Measurements from ENCODE around the gene SPCS3. TPM values are rescaled to one million over a fixed set of nuclear protein-coding genes. Genes with fewer than 3 reads are reported as not detected.

The SPCS3 gene
- total RNA-seq, 1 donor from 2014 or later, result 128 TPM

DNA sequence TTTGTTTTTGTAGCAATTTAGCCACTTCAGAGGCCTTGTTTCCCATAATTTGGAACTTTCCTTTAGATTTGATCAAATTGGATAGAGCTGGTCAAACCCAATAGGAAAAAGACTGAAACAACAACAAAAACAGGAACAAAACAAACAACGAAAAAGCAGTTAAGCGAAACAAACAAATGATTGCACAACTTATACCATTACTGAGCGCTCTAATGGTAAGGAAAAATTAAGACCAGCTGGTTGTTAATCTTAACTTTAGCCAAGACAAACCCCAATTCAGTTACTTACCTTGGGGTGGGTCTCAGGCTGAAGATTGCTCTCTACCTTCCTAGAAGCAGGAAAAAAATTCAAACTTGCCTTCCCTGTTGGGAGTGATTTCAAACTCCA, 38.3 kb downstream of the SPCS3 start:
- Histone ChIP-seq H3K4me3 (no peak overlapping the region), H3K9me3 (ENCODE audit: low read depth) (peaks cover 13% of the 10 kb centered on the region), H3K4me1 (no peaks in the 10 kb centered on the region), H3F3A (ENCODE audit: low read depth) (no peaks in the 10 kb centered on the region), H2AFZ (replicated peaks) (no peak overlapping the region), H3K27me3 (no peaks in the 10 kb centered on the region), H3K4me2 (no peak overlapping the region), H3K36me3 (no peaks in the 10 kb centered on the region), H4K20me1 (ENCODE audit: low read depth) (no peaks in the 10 kb centered on the region), H3K27ac (no peak overlapping the region), H3K79me2 (ENCODE audit: low read depth) (no peaks in the 10 kb centered on the region), H3K9ac (no peak overlapping the region)
- DNase-seq (ENCODE audit: low spot score), result no peak
- TF ChIP-seq, protein P1, sequence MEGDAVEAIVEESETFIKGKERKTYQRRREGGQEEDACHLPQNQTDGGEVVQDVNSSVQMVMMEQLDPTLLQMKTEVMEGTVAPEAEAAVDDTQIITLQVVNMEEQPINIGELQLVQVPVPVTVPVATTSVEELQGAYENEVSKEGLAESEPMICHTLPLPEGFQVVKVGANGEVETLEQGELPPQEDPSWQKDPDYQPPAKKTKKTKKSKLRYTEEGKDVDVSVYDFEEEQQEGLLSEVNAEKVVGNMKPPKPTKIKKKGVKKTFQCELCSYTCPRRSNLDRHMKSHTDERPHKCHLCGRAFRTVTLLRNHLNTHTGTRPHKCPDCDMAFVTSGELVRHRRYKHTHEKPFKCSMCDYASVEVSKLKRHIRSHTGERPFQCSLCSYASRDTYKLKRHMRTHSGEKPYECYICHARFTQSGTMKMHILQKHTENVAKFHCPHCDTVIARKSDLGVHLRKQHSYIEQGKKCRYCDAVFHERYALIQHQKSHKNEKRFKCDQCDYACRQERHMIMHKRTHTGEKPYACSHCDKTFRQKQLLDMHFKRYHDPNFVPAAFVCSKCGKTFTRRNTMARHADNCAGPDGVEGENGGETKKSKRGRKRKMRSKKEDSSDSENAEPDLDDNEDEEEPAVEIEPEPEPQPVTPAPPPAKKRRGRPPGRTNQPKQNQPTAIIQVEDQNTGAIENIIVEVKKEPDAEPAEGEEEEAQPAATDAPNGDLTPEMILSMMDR (IDR thresholded peaks at IDR 0.05), result no peak
- TF ChIP-seq EZH2 (IDR thresholded peaks at IDR 0.05), result no peak
- no peak for TF ChIP-seq EZH2phosphoT487 (IDR thresholded peaks at IDR 0.05)
- Mint-ChIP-seq H3K4me1 (no peaks in the 10 kb centered on the region), H3K36me3 (peaks cover 4% of the 10 kb centered on the region), H3K27ac (no peak overlapping the region), H3K9me3 (peaks cover 13% of the 10 kb centered on the region), H3K4me3 (no peak overlapping the region), H3K27me3 (ENCODE audit: insufficient read depth, low read depth) (peaks cover 2% of the 10 kb centered on the region)

DNA sequence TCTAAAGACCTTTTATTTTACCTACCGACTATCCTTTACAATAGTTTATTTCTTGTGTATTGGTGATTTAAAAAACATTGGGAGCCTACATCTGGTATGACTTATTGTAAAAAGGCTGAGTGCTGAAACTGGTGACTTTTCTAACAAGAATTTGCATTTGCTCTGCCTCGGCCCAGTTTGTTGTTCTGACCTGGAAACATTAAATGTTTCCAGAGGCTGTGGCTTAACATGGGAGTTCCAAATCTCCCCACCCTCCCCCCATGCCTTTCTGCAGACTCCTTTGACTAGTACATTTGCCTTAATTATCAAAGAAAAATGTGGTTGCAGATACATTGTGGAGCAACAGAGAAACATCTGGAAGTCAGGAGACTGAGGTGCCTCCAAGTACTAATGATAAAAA, 39.8 kb downstream of the SPCS3 start:
- no peak overlapping the region for H2AFZ ChIP-seq (replicated peaks)
- H3K4me1 ChIP-seq, result no peaks in the 10 kb centered on the region
- H3K4me3 ChIP-seq, result no peak overlapping the region
- peaks cover 2% of the 10 kb centered on the region for H3K36me3 Mint-ChIP-seq
- peaks cover 2% of the 10 kb centered on the region for H3K27me3 Mint-ChIP-seq (ENCODE audit: insufficient read depth, low read depth)
- no peaks in the 10 kb centered on the region for H3F3A ChIP-seq (ENCODE audit: low read depth)
- H3K9me3 ChIP-seq (ENCODE audit: low read depth), result peaks cover 8% of the 10 kb centered on the region
- no peaks in the 10 kb centered on the region for H3K36me3 ChIP-seq
- H3K27me3 ChIP-seq, result no peaks in the 10 kb centered on the region
- H3K4me2 ChIP-seq, result no peak overlapping the region
- no peak overlapping the region for H3K9ac ChIP-seq
- no peaks in the 10 kb centered on the region for H4K20me1 ChIP-seq (ENCODE audit: low read depth)
- no peak for DNase-seq (ENCODE audit: low spot score)
- no peaks in the 10 kb centered on the region for H3K79me2 ChIP-seq (ENCODE audit: low read depth)
- no peak overlapping the region for H3K27ac Mint-ChIP-seq
- no peaks in the 10 kb centered on the region for H3K4me1 Mint-ChIP-seq
- H3K27ac ChIP-seq, result no peak overlapping the region
- TF ChIP-seq, protein P1 (IDR thresholded peaks at IDR 0.05), result no peak
- TF ChIP-seq EZH2phosphoT487 (IDR thresholded peaks at IDR 0.05), result no peak
- H3K4me3 Mint-ChIP-seq, result no peak overlapping the region
- H3K9me3 Mint-ChIP-seq, result peaks cover 3% of the 10 kb centered on the region

DNA sequence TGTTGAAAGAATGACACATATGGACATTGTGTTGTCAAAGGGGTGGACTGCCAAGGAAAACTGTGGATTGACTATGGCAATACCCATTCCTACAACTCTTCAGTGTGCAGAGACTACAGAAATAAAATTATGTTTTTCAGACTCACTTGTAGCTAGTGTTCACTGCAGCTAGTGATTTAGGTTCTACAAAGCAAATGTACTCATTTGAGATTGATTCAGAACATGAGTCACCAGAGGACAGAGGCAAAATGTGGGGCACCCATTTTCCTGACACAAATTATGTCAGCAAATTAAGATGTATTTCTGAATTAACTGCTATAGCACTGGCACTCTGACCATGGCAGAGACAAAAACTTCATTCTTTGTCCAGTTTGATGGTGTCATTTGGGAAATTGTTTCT, 40.7 kb downstream of the SPCS3 start:
- Histone ChIP-seq H3K9ac (no peak overlapping the region), H2AFZ (replicated peaks) (no peak overlapping the region), H3K27me3 (no peaks in the 10 kb centered on the region), H3K4me3 (no peak overlapping the region), H3K9me3 (ENCODE audit: low read depth) (peaks cover 4% of the 10 kb centered on the region), H4K20me1 (ENCODE audit: low read depth) (no peaks in the 10 kb centered on the region), H3K79me2 (ENCODE audit: low read depth) (no peaks in the 10 kb centered on the region), H3K36me3 (no peaks in the 10 kb centered on the region), H3K4me1 (no peaks in the 10 kb centered on the region), H3F3A (ENCODE audit: low read depth) (no peaks in the 10 kb centered on the region), H3K27ac (no peak overlapping the region), H3K4me2 (no peak overlapping the region)
- no peak for DNase-seq (ENCODE audit: low spot score)
- no peak overlapping the region for H3K4me3 Mint-ChIP-seq
- no peak overlapping the region for H3K27ac Mint-ChIP-seq
- TF ChIP-seq EZH2 (IDR thresholded peaks at IDR 0.05), result no peak
- TF ChIP-seq EZH2phosphoT487 (IDR thresholded peaks at IDR 0.05), result no peak
- TF ChIP-seq, protein P1 (IDR thresholded peaks at IDR 0.05), result no peak
- H3K27me3 Mint-ChIP-seq (ENCODE audit: insufficient read depth, low read depth), result peaks cover 2% of the 10 kb centered on the region
- peaks cover 2% of the 10 kb centered on the region for H3K36me3 Mint-ChIP-seq
- H3K4me1 Mint-ChIP-seq, result no peaks in the 10 kb centered on the region
- peaks cover 11% of the 10 kb centered on the region for H3K9me3 Mint-ChIP-seq
